SK-N-SH treated with all-trans-retinoic acid at 6 μM for 48 hours (cell line): Measurements from ENCODE around the gene S1PR3.
"Not testable (repeated sequence)": the region's sequence is repeated elsewhere in the genome, so short reads cannot be mapped to it uniquely, and the experiment has no call there.

Experiments used
- ATAC-seq: fragments of 200-7000 bp; cut with Tn5 transposase; 3 replicates; pipeline ENCODE4 v1.9.1; 2020; ENCODE audit warnings: mild to moderate bottlenecking, moderate library complexity
- ARNTL ChIP-seq: fragments of 450-650 bp; formaldehyde crosslinking; IDR thresholded peaks from 2 replicates; pipeline ENCODE4 v1.5.0; 2020; ENCODE audit warnings: low read depth, mild to moderate bottlenecking, moderate library complexity, borderline replicate concordance
- BACH2 ChIP-seq: fragments of 250-450 bp; sonication (Bioruptor Pico); IDR thresholded peaks from 2 replicates; pipeline ENCODE4 v1.9.0; 2021; ENCODE audit warnings: mild to moderate bottlenecking, borderline replicate concordance
- CREB5 ChIP-seq: fragments of 250-450 bp; sonication (Bioruptor Pico); IDR thresholded peaks from 2 replicates; pipeline ENCODE4 v1.5.1; 2020; ENCODE audit warnings: low read depth, mild to moderate bottlenecking, moderate library complexity
- CSDC2 ChIP-seq: fragments of 250-450 bp; sonication (Bioruptor Pico); IDR thresholded peaks from 2 replicates; pipeline ENCODE4 v1.5.0; 2020; ENCODE audit warnings: mild to moderate bottlenecking, moderate library complexity
- ESRRG ChIP-seq: fragments of 250-450 bp; sonication (Bioruptor Pico); IDR thresholded peaks from 2 replicates; pipeline ENCODE4 v1.6.1; 2021; ENCODE audit warnings: mild to moderate bottlenecking
- GLIS3 ChIP-seq: fragments of 250-450 bp; sonication (Bioruptor Pico); IDR thresholded peaks from 2 replicates; pipeline ENCODE4 v1.5.0; 2020; ENCODE audit warnings: mild to moderate bottlenecking, moderate library complexity
- ISL1 ChIP-seq: fragments of 250-450 bp; sonication (Bioruptor Pico); IDR thresholded peaks from 2 replicates; pipeline ENCODE4 v2.1.2; 2022; ENCODE audit warnings: mild to moderate bottlenecking, moderate library complexity
- OSR1 ChIP-seq: fragments of 250-450 bp; sonication (Bioruptor Pico); IDR thresholded peaks from 2 replicates; pipeline ENCODE4 v1.8.0; 2022; ENCODE audit warnings: moderate library complexity, mild to moderate bottlenecking, inconsistent platforms
- PATZ1 ChIP-seq: fragments of 250-450 bp; sonication (Bioruptor Pico); IDR thresholded peaks from 2 replicates; pipeline ENCODE4 v1.8.0; 2020; ENCODE audit warnings: mild to moderate bottlenecking, moderate library complexity, borderline replicate concordance
- POU6F1 ChIP-seq: fragments of 250-450 bp; sonication (Bioruptor Pico); IDR thresholded peaks from 2 replicates; pipeline ENCODE4 v1.8.0; 2021; ENCODE audit warnings: low read depth, mild to moderate bottlenecking, moderate library complexity, borderline replicate concordance
- PPARA ChIP-seq: fragments of 250-450 bp; sonication (Bioruptor Pico); IDR thresholded peaks from 2 replicates; pipeline ENCODE4 v1.5.0; 2020; ENCODE audit warnings: mild to moderate bottlenecking, borderline replicate concordance
- RARB ChIP-seq: fragments of 250-450 bp; sonication (Bioruptor Pico); IDR thresholded peaks from 2 replicates; pipeline ENCODE4 v1.8.0; 2021; ENCODE audit warnings: mild to moderate bottlenecking, moderate library complexity
- SNAI2 ChIP-seq: fragments of 250-450 bp; sonication (Bioruptor Pico); IDR thresholded peaks from 2 replicates; pipeline ENCODE4 v1.5.0; 2020; ENCODE audit warnings: mild to moderate bottlenecking, moderate library complexity
- TCF4 ChIP-seq: fragments of 250-450 bp; sonication (Bioruptor Pico); IDR thresholded peaks from 2 replicates; pipeline ENCODE4 v1.8.0; 2021; ENCODE audit warnings: mild to moderate bottlenecking, moderate library complexity, borderline replicate concordance
- TSHZ2 ChIP-seq: fragments of 250-450 bp; sonication (Bioruptor Pico); IDR thresholded peaks from 2 replicates; pipeline ENCODE4 v1.5.0; 2020; ENCODE audit warnings: mild to moderate bottlenecking, moderate library complexity
- ZC3H10 ChIP-seq: fragments of 250-450 bp; sonication (Bioruptor Pico); IDR thresholded peaks from 2 replicates; pipeline ENCODE4 v1.5.1; 2021; ENCODE audit warnings: mild to moderate bottlenecking, moderate library complexity
- ZFP30 ChIP-seq: fragments of 450-650 bp; formaldehyde crosslinking; IDR thresholded peaks from 2 replicates; pipeline ENCODE4 v1.5.0; 2022; ENCODE audit warnings: mild to moderate bottlenecking, moderate library complexity
- ZNF565 ChIP-seq: fragments of 450-650 bp; formaldehyde crosslinking; conservative IDR thresholded peaks from 2 replicates; pipeline ENCODE4 v1.5.0; 2020; ENCODE audit warnings: low read depth, mild to moderate bottlenecking, moderate library complexity
- ZNF70 ChIP-seq: fragments of 450-650 bp; formaldehyde crosslinking; IDR thresholded peaks from 2 replicates; pipeline ENCODE4 v1.5.0; 2020; ENCODE audit warnings: mild to moderate bottlenecking, moderate library complexity
- ZNF8 ChIP-seq: fragments of 450-650 bp; formaldehyde crosslinking; IDR thresholded peaks from 2 replicates; pipeline ENCODE4 v1.5.0; 2020; ENCODE audit warnings: mild to moderate bottlenecking, moderate library complexity

The S1PR3 gene

GRCh38 chr9:88991066-88992034, at the start of gene S1PR3:
Gene S1PR3 (plus strand): TSS chr9:88991468. CDS start chr9:89001201, 9,733 bp downstream.
- TF ChIP-seq OSR1 (CRISPR knock-in tag), result no peak
- TF ChIP-seq SNAI2 (CRISPR knock-in tag), result no peak
- no peak for TF ChIP-seq ZNF70 (CRISPR knock-in tag)
- TF ChIP-seq PATZ1, result no peak
- TF ChIP-seq RARB (CRISPR knock-in tag), result no peak
- no peak for TF ChIP-seq ESRRG (CRISPR knock-in tag)
- no peak for TF ChIP-seq ISL1 (CRISPR knock-in tag)
- no peak for TF ChIP-seq POU6F1
- TF ChIP-seq ZNF8 (CRISPR knock-in tag), result no peak
- TF ChIP-seq BACH2 (CRISPR knock-in tag), result no peak
- no peak for TF ChIP-seq ZNF565 (CRISPR knock-in tag)
- no peak for TF ChIP-seq ZC3H10 (CRISPR knock-in tag)
- no peak for TF ChIP-seq ZFP30
- TF ChIP-seq TCF4 (CRISPR knock-in tag), result no peak
- no peak for TF ChIP-seq PPARA (CRISPR knock-in tag)
- TF ChIP-seq TSHZ2 (CRISPR knock-in tag), result no peak
- TF ChIP-seq CREB5, result no peak
- peak; percentile 78 for ATAC-seq

GRCh38 chr9:88941586-88941985, 49.7 kb upstream of the S1PR3 start:
- ATAC-seq, result not testable (repeated sequence)

- ATAC-seq, result no peak
- TF ChIP-seq GLIS3 (no peak), TCF4 (CRISPR knock-in tag) (no peak), OSR1 (CRISPR knock-in tag) (no peak), RARB (CRISPR knock-in tag) (no peak), ZC3H10 (CRISPR knock-in tag) (no peak), CSDC2 (CRISPR knock-in tag) (no peak), SNAI2 (CRISPR knock-in tag) (no peak), ARNTL (no peak), ZNF565 (CRISPR knock-in tag) (no peak), TSHZ2 (CRISPR knock-in tag) (no peak), ISL1 (CRISPR knock-in tag) (no peak), ZNF70 (CRISPR knock-in tag) (no peak)
Measured at GRCh38 chr9:88942411-88942810, 48.9 kb upstream of the S1PR3 start.
